Measurements from ENCODE around the gene HTR4. TPM values are rescaled to one million over a fixed set of nuclear protein-coding genes. Genes with fewer than 3 reads are reported as not detected.

Gene HTR4
- polyA plus RNA-seq, 1 donor (not counting 4 experiments of a cell fraction or from before 2014, with no cell fraction given): not detected

GRCh38 chr5:148607406-148607805 lies 46.9 kb downstream of the HTR4 start:
- Histone ChIP-seq H3K4me2 (ENCODE audit: control insufficient read depth, extremely low read depth, insufficient read depth, low read depth, low read length) (no peak overlapping the region), H3K9ac (ENCODE audit: control insufficient read depth, extremely low read depth, insufficient read depth, low read length) (no peak overlapping the region), H3K27ac (ENCODE audit: control insufficient read depth, insufficient read depth, low read length) (no peak overlapping the region), H3K4me3 (ENCODE audit: control insufficient read depth in 2 of 3, extremely low read depth in 1 of 3, insufficient read depth in 2 of 3, low read depth in 1 of 3, low read length in 3 of 3) (no peak overlapping the region), H3K27me3 (ENCODE audit: control insufficient read depth, extremely low read depth, insufficient read depth, low read length) (no peaks in the 10 kb centered on the region), H3K4me1 (ENCODE audit: control insufficient read depth, extremely low read depth, insufficient read depth, low read length) (no peaks in the 10 kb centered on the region), H2AFZ (ENCODE audit: control insufficient read depth, low read length) (no peak overlapping the region), H3K9me3 (ENCODE audit: control insufficient read depth, low read depth, low read length) (no peaks in the 10 kb centered on the region), H4K20me1 (ENCODE audit: control insufficient read depth, extremely low read depth, insufficient read depth, low read length) (no peaks in the 10 kb centered on the region), H3K79me2 (ENCODE audit: control insufficient read depth, insufficient read depth, low read length) (no peaks in the 10 kb centered on the region), H3K36me3 (ENCODE audit: control insufficient read depth in 2 of 2, extremely low read depth in 1 of 2, insufficient read depth in 2 of 2, low read length in 2 of 2) (no peaks in the 10 kb centered on the region), H3K9me1 (ENCODE audit: control insufficient read depth, extremely low read depth, insufficient read depth, low read length) (no peaks in the 10 kb centered on the region)
- no peak for DNase-seq (ENCODE audit: low read depth, low spot score)
- no peak for FAIRE-seq
- no peak for TF ChIP-seq CTCF (optimal IDR thresholded peaks at IDR 0.05 in 1 of 3, IDR thresholded peaks at IDR 0.05 in 1 of 3, conservative IDR thresholded peaks at IDR 0.05 in 1 of 3; ENCODE audit: extremely low read depth in 1 of 3, insufficient read depth in 2 of 3, low read length in 3 of 3)
- TF ChIP-seq EZH2 (IDR thresholded peaks at IDR 0.05; ENCODE audit: low read length): no peak
- dilution Hi-C loops (cut with MboI; ENCODE audit: extremely low pct_ligation_motif_present, low sequenced_read_pairs): no loop called here

GRCh38 chr5:148606296-148606695 lies 48.0 kb downstream of the HTR4 start:
- Histone ChIP-seq H3K4me3 (ENCODE audit: control insufficient read depth in 2 of 3, extremely low read depth in 1 of 3, insufficient read depth in 2 of 3, low read depth in 1 of 3, low read length in 3 of 3) (no peak overlapping the region), H4K20me1 (ENCODE audit: control insufficient read depth, extremely low read depth, insufficient read depth, low read length) (no peaks in the 10 kb centered on the region), H3K36me3 (ENCODE audit: control insufficient read depth in 2 of 2, extremely low read depth in 1 of 2, insufficient read depth in 2 of 2, low read length in 2 of 2) (no peaks in the 10 kb centered on the region), H3K27me3 (ENCODE audit: control insufficient read depth, extremely low read depth, insufficient read depth, low read length) (no peaks in the 10 kb centered on the region), H3K9ac (ENCODE audit: control insufficient read depth, extremely low read depth, insufficient read depth, low read length) (no peak overlapping the region), H3K4me1 (ENCODE audit: control insufficient read depth, extremely low read depth, insufficient read depth, low read length) (no peaks in the 10 kb centered on the region), H3K79me2 (ENCODE audit: control insufficient read depth, insufficient read depth, low read length) (no peaks in the 10 kb centered on the region), H3K9me1 (ENCODE audit: control insufficient read depth, extremely low read depth, insufficient read depth, low read length) (no peaks in the 10 kb centered on the region), H2AFZ (ENCODE audit: control insufficient read depth, low read length) (no peak overlapping the region), H3K9me3 (ENCODE audit: control insufficient read depth, low read depth, low read length) (no peaks in the 10 kb centered on the region), H3K27ac (ENCODE audit: control insufficient read depth, insufficient read depth, low read length) (no peak overlapping the region), H3K4me2 (ENCODE audit: control insufficient read depth, extremely low read depth, insufficient read depth, low read depth, low read length) (no peak overlapping the region)
- no peak for FAIRE-seq
- no peak for TF ChIP-seq EZH2 (IDR thresholded peaks at IDR 0.05; ENCODE audit: low read length)
- TF ChIP-seq CTCF (optimal IDR thresholded peaks at IDR 0.05 in 1 of 3, IDR thresholded peaks at IDR 0.05 in 1 of 3, conservative IDR thresholded peaks at IDR 0.05 in 1 of 3; ENCODE audit: extremely low read depth in 1 of 3, insufficient read depth in 2 of 3, low read length in 3 of 3): no peak
- DNase-seq (ENCODE audit: low read depth, low spot score): no peak
- dilution Hi-C loops (cut with MboI; ENCODE audit: extremely low pct_ligation_motif_present, low sequenced_read_pairs): no loop called here

All from keratinocyte (primary cell).